Osteocyte (in vitro differentiated cells): ENCODE results near the gene PODN. TPM values are rescaled to one million over a fixed set of nuclear protein-coding genes. Genes with fewer than 3 reads are reported as not detected.

Source experiments
- DNase-seq: peaks from one replicate; pipeline ENCODE4 v3.0.0; 2021; ENCODE audit warnings: mixed read lengths; ENCODE audit not compliant: unreplicated experiment; ENCODE audit errors: extremely low spot score
- H3K27ac Mint-ChIP-seq: one replicate; pipeline ENCODE4 v1.8.0; 2021; ENCODE audit warnings: mild to moderate bottlenecking, mixed read lengths; ENCODE audit not compliant: unreplicated experiment
- H3K27me3 Mint-ChIP-seq: one replicate; pipeline ENCODE4 v1.8.0; 2021; ENCODE audit warnings: mixed read lengths; ENCODE audit not compliant: unreplicated experiment
- H3K36me3 Mint-ChIP-seq: one replicate; pipeline ENCODE4 v1.8.0; 2021; ENCODE audit warnings: mixed read lengths; ENCODE audit not compliant: unreplicated experiment
- H3K4me1 Mint-ChIP-seq: one replicate; pipeline ENCODE4 v1.8.0; 2021; ENCODE audit warnings: mixed read lengths; ENCODE audit not compliant: unreplicated experiment
- H3K4me3 Mint-ChIP-seq: one replicate; pipeline ENCODE4 v1.8.0; 2021; ENCODE audit warnings: mild to moderate bottlenecking, moderate library complexity, mixed read lengths; ENCODE audit not compliant: unreplicated experiment
- H3K9me3 Mint-ChIP-seq: one replicate; pipeline ENCODE4 v1.8.0; 2021; ENCODE audit warnings: mixed read lengths; ENCODE audit not compliant: unreplicated experiment
- CTCF ChIP-seq: fragments of 200-600 bp; sonication (generic); IDR thresholded peaks from 2 replicates; pipeline ENCODE4 v1.5.0; 2021; ENCODE audit warnings: antibody characterized with exemption, mild to moderate bottlenecking, moderate library complexity
- total RNA-seq: library from RNA; stranded (reverse); gene quantifications from 2 replicates; pipeline ENCODE4 v1.2.1, GENCODE V29; 2021

Gene PODN
- total RNA-seq, 1 donor from 2014 or later, result 6.6 TPM

GRCh38 chr1:53022179-53022578 is 39.8 kb upstream of the PODN start:
- Mint-ChIP-seq H3K27ac (no peak overlapping the region), H3K36me3 (peaks cover 7% of the 10 kb centered on the region), H3K4me1 (no peaks in the 10 kb centered on the region), H3K9me3 (no peaks in the 10 kb centered on the region), H3K4me3 (no peak overlapping the region), H3K27me3 (no peaks in the 10 kb centered on the region)
- TF ChIP-seq CTCF, result no peak
- DNase-seq, result no peak

GRCh38 chr1:53023546-53023945 is 38.5 kb upstream of the PODN start:
- no peak overlapping the region for H3K27ac Mint-ChIP-seq
- peaks cover 4% of the 10 kb centered on the region for H3K36me3 Mint-ChIP-seq
- no peak overlapping the region for H3K4me3 Mint-ChIP-seq
- no peaks in the 10 kb centered on the region for H3K9me3 Mint-ChIP-seq
- TF ChIP-seq CTCF, result no peak
- DNase-seq, result no peak
- H3K27me3 Mint-ChIP-seq, result no peaks in the 10 kb centered on the region
- H3K4me1 Mint-ChIP-seq, result no peaks in the 10 kb centered on the region

GRCh38 chr1:53024117-53024516 is 37.9 kb upstream of the PODN start:
- no peak overlapping the region for H3K27ac Mint-ChIP-seq
- H3K4me3 Mint-ChIP-seq, result no peak overlapping the region
- H3K27me3 Mint-ChIP-seq, result no peaks in the 10 kb centered on the region
- peaks cover 4% of the 10 kb centered on the region for H3K36me3 Mint-ChIP-seq
- no peak for DNase-seq
- no peak for TF ChIP-seq CTCF
- H3K9me3 Mint-ChIP-seq, result no peaks in the 10 kb centered on the region
- H3K4me1 Mint-ChIP-seq, result no peaks in the 10 kb centered on the region

- no peak for DNase-seq
- H3K4me3 Mint-ChIP-seq, result no peak overlapping the region
- H3K27ac Mint-ChIP-seq, result no peak overlapping the region
- H3K9me3 Mint-ChIP-seq, result no peaks in the 10 kb centered on the region
- peaks cover 8% of the 10 kb centered on the region for H3K36me3 Mint-ChIP-seq
- H3K27me3 Mint-ChIP-seq, result no peaks in the 10 kb centered on the region
- no peaks in the 10 kb centered on the region for H3K4me1 Mint-ChIP-seq
- TF ChIP-seq CTCF, result no peak
Observed at GRCh38 chr1:53025034-53025768, 36.8 kb upstream of the PODN start.

GRCh38 chr1:53025769-53026112 is 36.3 kb upstream of the PODN start:
- Mint-ChIP-seq H3K4me1 (no peaks in the 10 kb centered on the region), H3K4me3 (no peak overlapping the region)

More at GRCh38 chr1:53025769-53026112, 36.3 kb upstream of the PODN start:
- Mint-ChIP-seq H3K27me3 (no peaks in the 10 kb centered on the region), H3K9me3 (no peaks in the 10 kb centered on the region), H3K27ac (no peak overlapping the region), H3K36me3 (peaks cover 8% of the 10 kb centered on the region)
- DNase-seq, result no peak
- no peak for TF ChIP-seq CTCF
